GM18502 (cell line): ENCODE results near the gene MIPEP.
"Not testable (repeated sequence)": the region's sequence is repeated elsewhere in the genome, so short reads cannot be mapped to it uniquely, and the experiment has no call there.

ENCODE experiments used
- ATAC-seq: cut with Tn5 transposase; IDR thresholded peaks from one replicate; pipeline ENCODE4 v1.9.1; 2021; ENCODE audit warnings: mild to moderate bottlenecking; ENCODE audit not compliant: unreplicated experiment, poor library complexity

Gene MIPEP

GRCh38 chr13:23888658-23889614 is at the start of gene MIPEP:
TSS of gene MIPEP (minus strand) at chr13:23889400. CDS start at chr13:23889320, 80 bp downstream.
- ATAC-seq: peak; percentile 95

GRCh38 chr13:23934520-23934919 is 45.3 kb upstream of the MIPEP start:
- no peak for ATAC-seq

- no peak for ATAC-seq
Observed at GRCh38 chr13:23928985-23929384, 39.8 kb upstream of the MIPEP start.

DNA sequence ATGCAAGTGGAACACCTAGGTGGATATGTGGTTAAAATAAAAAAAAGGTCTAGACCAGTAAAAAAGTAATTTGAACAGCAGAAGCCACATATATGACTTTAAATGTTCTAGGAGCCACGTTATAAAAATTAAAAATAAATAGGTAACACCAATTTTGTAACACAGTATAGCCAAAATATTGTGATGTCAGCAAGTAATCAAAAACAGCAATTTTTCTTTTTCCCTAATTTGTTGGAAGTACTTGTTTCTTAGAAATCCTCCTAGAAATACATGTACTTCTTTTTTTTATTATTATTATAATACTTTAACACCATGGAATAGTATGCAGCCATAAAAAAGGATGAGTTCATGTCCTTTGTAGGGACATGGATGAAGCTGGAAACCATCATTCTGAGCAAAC is 33.8 kb upstream of the MIPEP start:
- ATAC-seq: no peak

- ATAC-seq: no peak
Observed at GRCh38 chr13:23922005-23922932, 33.1 kb upstream of the MIPEP start.

- ATAC-seq: no peak
Observed at GRCh38 chr13:23921451-23921888, 32.3 kb upstream of the MIPEP start.

- ATAC-seq: no peak
Observed at GRCh38 chr13:23919006-23919405, 29.8 kb upstream of the MIPEP start.

GRCh38 chr13:23918208-23918607 is 29.0 kb upstream of the MIPEP start:
- no peak for ATAC-seq

- no peak for ATAC-seq
Observed at GRCh38 chr13:23915308-23915707, 26.1 kb upstream of the MIPEP start.

DNA sequence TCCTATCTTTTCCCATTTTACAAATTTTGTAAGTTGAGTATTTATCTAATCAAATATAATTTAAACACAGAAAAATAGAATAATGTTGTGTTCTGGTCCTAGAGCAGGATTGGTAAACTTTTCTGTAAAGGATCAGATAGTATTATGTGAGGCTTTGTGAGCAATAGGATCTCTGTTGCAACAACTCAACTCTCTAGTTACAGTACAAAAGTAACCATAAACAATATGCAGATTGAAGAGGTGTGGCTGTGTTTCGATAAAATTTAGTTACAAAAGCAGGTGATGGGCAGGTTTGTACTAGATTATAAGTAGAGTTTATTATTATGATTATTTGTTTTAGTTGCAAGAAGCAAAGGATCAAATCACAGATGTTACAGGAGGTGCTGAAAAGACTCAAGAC is 23.3 kb upstream of the MIPEP start:
- no peak for ATAC-seq

DNA sequence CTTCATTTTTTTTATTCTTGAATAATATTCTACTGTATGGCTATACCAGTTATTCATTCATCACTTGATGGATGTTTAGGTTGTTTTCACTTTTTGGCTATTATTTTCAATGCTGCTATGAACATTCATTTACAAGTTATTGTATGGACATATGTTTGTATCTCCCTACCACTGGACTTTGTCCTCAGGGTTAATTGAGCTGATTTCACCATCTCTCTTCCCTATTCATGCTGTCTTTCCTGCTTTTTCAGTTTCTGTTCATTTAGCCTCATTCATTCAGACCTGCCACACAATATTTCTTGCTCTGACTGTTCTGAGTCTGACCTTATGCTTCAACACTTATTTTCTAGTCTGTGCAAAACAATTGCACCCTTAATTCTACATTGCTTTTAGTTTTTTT is 20.4 kb upstream of the MIPEP start:
- no peak for ATAC-seq

- ATAC-seq: no peak
Observed at GRCh38 chr13:23905766-23906165, 16.6 kb upstream of the MIPEP start.

DNA sequence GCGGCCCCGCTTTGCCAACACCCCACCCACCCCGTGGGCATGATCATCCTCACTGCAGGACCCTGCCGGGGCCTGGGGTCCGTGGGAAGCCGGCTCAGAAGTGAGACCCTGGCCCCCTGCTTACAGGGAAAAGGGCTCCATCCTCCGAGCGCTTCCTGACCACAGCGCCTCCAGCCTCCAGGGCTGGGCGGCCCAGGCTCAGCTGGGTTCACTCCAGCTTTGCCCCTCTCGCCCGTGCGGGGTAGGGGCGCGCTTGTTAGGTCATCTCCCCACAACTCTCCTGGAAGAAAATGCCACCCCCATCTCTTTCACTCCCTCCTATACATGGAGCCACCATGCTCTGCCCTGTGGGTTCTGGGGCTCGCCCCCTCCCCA is 14.7 kb upstream of the MIPEP start:
- no peak for ATAC-seq

DNA sequence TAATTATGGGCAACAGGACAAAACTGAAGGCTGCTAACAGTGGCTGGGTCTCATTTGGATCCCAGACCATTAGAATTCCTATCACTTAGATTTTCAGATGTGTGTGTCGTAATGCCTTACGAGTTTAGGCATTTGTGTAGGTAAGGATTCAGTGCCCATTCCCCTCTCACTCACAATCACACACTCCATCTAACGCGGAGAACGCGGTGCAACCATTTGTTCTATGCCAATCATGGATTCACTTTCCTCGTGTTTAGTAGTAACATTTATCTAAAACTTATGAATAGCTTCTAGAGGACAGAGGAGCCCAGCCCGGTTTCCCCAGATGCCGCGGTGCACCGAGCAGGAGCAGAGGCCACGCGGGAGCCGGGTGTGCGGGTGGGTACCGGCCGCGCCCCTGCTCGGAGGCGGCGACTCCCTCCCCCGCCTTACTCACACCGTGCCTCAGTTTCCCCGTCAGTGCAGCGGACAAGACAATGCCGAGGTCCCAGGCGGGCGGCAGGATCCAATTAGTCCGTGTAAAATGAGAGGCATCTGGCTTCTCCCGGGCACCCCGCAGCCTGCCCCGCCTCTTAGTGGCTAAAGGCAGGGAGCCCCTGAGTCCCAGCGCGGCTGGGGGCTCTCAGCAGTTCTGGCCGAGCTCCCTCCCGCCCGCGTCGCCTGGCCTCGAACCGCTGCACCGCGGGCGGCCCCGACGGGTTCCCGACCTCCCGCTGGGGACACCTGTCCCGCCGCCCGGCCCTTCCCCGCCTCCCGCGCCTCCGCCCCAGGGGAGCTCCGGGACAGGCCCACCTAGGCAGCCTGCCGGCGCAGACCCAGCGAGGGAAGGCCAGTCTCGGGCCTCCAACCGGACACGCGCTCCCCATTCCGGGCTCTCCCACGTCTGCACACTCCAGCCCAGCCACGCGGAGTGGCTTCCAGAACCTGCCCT is 14.0 kb upstream of the MIPEP start:
- no peak for ATAC-seq

- ATAC-seq: no peak
Observed at GRCh38 chr13:23901365-23901764, 12.2 kb upstream of the MIPEP start.

DNA sequence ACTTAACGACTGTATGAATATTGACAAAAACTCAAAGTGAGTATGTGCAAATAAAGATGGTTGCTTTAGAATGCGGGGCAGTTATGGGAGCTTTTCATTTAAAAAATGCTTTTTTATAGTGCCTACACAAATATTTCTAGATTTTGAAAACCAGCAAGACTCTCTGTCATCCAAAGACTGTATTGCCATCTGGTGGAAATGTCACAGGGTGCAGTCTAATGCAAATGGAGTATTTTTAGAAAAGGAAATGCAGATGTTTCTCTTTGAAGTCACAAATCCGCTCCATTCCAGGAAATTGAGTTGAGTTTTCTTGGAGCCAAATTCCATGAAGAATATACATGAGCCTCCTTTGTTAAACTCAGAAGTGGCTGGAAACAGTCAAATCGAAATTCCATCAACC is 10.4 kb upstream of the MIPEP start:
- ATAC-seq: peak; percentile 57

DNA sequence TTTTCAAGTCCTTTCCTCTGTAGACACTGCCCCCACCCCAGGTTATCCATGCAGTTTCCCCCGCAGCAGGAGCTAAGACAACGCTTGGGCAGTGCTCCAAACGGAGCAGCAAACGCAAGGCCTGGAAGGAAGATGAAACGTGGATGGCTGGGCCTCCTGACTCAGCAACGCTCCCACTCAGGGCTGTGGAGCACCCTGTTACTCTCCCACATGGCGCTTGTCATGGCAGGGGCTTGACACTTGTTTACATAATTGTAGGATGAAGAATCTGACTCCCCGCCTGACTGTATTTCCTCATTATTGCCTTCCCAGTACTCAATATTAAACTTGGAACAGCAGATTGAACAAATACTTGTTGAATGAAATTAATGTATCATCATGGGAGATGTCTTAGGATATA is 8.9 kb upstream of the MIPEP start:
- ATAC-seq: no peak

DNA sequence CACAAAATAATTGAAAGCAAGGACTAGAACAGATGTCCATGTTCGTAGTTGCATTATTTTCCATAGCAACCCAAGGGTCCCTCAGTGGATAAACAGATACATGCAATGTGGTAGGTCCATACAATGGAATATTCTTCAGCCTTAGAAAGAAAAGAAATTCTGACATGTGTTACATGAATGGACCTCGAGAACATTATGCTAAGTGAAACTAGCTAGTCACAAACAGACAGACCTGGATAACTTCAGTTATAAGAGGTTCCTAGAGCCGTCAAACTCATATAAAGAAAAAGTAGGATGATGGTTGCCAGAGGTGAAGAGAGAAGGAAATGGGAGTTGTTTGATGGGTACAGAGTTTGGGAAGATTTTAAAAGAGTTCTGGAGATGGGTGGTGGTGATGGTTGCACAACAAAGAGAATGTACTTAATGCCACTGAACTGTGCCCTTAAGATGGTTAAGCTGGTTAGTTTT is 8.3 kb upstream of the MIPEP start, which contains the start of gene C1QTNF9B:
Gene C1QTNF9B (minus strand): TSS at position 51 of the 468 bp plus-strand sequence.
- ATAC-seq: not testable (repeated sequence)

GRCh38 chr13:23894746-23895145 is 5.5 kb upstream of the MIPEP start:
- not testable (repeated sequence) for ATAC-seq

DNA sequence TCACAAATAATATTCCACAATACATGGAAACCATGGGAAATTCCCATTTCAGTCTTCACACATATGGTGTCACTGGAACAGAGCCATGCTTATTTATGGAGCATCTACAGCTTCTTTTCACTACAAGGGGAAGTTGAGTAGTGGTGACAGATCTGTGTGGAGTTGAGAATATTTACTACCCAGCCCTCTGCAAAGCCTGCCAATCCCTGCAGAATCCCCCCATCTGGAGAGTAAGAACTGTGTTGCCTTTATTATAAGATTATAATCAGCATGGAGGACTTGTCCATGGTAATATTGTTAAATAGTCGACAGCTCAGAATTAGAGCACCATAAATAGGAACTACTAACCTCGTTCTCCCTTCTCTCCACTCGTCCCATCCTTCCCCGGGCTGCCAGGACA is 4.6 kb upstream of the MIPEP start:
- not testable (repeated sequence) for ATAC-seq
